HG03460 (cell line): Measurements from ENCODE around the gene GALR2.

Source experiments
- ATAC-seq: cut with Tn5 transposase; IDR thresholded peaks from one replicate; pipeline ENCODE4 v1.9.1; 2021; ENCODE audit not compliant: unreplicated experiment

The GALR2 gene

DNA sequence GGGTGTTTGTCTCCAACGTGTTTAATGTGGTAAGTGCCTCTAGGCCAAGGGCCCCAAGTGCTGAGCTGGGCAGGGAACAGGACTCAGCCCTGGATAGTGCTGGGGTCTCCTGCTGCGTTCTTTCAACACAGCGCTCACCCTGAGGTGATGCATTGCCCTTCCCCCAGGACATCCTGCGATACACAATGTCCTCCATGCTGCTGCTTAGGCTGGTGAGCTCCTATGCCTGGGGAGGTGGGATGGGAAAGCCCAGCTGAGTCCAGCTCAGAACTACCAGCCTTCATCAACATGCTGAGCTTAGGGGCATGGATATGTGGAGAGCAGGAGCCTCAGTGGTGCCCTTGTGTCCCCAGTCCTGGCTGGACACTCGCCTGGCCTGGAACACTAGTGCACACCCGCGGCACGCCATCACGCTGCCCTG, 5.0 kb downstream of the GALR2 start:
- no peak for ATAC-seq

DNA sequence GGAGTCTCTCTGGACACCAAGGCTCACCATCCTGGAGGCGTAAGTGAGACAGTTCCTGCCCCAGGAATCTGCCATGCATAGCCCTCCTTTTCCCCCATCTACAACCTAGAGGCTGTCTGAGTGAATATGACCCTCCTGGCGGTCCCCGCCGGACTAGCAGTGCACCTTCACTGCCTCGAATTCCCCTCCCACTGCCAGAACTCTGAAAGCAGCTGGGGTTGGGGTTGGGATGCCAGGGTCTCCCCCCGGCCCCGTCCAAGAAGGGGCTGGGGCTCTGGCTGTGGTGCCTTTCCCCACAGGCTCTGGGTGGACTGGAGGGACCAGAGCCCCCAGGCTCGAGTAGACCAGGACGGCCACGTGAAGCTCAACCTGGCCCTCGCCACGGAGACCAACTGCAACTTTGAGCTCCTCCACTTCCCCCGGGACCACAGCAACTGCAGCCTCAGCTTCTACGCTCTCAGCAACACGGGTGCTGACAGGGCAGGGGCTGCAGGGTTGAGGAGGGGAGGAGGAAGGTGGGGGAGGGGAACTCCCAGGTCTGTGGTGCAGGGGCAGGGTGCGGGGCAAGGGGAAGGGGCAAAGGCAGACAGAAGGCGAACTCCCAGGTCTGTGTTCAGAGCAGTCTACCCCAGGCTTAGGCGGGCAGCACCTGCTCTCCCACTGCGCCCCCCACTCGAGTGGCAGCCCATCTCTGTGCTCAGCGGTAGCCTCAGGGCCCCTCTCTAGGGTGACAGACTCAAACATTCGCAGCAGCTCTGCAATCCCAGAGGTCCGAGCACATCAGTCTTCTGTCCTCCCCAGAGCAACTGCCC, 5.6 kb downstream of the GALR2 start:
- ATAC-seq = no peak

DNA sequence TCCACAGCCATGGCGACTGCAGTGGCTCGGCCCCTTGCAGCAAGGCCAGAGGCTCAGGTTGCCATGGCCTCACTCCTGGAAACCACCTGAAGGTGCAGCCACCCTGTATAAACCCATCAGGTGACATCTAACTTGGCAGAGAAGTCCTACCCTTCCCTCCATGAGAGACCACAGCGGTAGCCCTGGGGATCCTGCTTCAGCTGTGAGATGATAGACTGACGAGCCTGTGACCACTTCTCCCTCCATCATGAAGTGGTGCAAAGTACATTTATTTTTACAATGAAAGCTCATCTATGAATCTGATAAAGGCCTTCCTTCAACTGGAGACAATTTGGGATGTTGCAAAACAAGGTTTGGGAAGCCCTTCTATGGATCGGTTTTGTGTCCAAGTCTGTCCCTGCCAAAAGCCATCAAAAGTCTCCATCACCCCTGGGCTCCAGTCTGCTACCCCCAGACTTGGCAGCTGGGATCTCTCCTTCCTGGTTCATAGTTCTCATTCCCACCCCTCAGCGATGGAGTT, 6.2 kb downstream of the GALR2 start:
- ATAC-seq = no peak

DNA sequence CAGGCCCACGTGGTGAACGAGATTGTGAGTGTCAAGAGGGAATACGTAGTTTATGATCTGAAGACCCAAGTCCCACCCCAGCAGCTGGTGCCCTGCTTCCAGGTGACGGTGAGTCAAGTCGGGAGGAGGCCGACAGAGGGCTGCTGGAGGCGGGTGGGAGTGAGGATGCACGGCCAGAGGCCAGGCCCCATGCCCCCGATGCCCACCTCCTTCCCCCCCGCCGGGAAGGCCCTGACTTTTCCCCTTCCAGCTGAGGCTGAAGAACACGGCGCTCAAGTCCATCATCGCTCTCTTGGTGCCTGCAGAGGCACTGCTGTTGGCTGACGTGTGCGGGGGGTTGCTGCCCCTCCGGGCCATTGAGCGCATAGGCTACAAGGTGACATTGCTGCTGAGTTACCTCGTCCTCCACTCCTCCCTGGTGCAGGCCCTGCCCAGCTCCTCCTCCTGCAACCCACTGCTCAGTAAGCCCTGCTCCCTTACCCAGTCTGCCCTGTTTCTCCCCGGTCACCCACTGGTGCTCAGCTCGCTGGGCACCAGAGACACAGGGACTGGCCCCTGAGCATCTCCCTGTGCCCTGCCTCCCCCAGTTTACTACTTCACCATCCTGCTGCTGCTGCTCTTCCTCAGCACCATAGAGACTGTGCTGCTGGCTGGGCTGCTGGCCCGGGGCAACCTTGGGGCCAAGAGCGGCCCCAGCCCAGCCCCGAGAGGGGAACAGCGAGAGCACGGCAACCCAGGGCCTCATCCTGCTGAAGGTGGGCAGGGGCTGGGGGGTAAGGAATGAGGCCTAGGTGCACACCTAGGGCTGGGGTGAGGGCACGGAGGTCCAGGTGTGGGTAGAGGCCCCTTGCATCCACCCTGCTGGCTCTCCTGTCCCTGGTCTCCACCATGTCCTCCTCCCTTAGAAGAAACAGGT, 7.0 kb downstream of the GALR2 start:
- ATAC-seq = no peak

DNA sequence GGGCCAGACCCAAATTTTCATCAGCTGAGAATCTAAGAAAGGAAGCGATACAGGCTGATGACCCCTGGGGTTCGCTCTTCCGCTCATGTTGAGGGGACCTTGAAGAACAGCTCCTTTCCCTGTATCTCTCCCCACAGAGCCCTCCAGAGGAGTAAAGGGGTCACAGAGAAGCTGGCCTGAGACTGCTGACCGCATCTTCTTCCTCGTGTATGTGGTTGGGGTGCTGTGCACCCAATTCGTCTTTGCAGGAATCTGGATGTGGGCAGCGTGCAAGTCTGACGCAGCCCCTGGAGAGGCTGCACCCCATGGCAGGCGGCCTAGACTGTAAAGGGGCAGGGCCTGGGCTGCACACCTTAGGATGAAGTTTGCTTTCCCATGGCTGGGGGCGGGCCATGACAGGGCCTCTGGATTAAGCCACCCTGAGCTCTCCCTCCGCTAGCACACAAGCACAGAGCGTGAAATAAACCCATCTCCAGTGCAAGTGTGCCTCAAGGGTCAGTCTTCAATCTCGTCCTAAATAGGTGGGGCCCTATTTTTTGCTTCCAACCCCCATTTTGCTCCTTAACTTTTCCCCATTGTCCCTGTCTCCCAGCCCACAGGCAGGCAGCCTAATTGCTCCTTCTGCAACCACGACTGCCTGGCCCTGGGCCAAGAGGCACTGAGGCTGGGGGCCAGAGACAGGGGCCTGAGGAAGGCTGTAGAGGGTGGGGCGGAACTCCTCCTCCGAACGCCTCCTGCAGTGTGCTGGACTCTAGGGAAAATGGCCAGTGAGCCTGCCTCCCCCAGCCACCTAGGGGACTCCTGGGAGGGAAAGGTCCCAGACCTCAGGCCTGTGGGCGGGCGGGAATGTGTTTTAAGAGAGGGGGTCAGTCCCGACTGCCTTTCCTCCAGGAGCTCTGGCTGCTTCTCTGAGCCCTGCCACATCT, 8.0 kb downstream of the GALR2 start:
- no peak for ATAC-seq

DNA sequence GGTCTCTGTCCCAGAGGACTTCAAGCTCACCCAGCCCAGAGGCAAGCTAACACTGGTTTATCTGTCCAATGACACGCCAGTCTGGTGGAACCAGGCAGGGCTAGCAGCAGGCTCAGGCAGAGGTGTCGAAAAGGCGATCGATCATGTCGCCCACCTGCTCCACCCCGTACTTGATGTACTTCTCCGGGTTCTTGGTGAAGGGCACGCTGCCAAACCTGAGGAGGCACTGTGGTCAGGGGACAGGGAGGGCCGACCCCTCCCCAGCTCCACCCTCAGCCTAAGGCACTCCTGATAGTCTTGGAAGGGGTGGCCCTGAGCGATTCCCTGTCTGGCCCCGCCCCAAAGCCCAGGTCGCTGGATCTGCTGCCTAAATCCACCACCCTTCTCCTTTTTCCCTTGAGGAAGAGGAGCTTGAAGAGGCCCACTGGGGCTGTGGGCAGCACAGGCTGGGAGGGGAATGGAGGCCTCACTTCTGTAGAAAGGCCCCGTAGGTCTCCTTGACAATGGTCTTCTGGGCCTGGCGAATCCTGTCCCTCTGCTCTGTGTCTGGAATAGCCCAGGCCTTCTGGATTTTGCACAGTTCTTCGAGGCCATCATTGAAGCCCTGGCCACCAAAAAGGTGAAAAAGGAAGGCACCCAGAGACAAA, 9.1 kb downstream of the GALR2 start:
- no peak for ATAC-seq

DNA sequence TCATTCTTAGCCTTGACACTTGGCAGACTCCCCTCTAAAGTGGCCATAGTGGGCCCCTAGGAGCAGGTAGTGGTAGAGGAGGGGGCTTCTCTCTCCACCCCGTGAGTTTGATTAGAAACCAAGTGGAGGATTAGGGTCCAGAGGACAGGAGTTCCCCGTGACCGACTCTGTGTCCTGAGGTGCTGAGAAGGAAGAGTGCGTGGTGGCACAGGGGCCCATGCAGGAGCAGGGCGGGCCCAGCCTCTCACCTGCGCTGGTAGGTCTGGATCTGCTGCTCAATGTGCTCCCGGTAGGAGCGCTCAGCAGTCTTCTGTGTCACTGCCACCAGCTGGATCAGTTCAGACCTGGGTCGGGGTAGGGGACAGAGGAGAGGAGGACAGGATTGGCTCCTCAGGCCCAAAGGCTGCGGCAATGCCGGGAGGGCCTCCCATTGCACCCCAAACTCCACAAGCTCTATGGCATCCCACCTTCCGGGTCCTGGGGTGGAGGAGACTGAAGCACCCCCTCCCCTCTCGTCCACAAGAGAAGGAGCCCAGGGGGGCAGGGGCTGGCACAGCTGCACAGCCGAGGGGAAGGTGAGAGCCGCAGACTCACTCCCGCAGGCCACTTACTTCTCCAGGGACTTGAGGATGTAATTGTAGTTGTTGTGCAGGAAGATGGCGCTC, 10.6 kb downstream of the GALR2 start:
- no peak for ATAC-seq

DNA sequence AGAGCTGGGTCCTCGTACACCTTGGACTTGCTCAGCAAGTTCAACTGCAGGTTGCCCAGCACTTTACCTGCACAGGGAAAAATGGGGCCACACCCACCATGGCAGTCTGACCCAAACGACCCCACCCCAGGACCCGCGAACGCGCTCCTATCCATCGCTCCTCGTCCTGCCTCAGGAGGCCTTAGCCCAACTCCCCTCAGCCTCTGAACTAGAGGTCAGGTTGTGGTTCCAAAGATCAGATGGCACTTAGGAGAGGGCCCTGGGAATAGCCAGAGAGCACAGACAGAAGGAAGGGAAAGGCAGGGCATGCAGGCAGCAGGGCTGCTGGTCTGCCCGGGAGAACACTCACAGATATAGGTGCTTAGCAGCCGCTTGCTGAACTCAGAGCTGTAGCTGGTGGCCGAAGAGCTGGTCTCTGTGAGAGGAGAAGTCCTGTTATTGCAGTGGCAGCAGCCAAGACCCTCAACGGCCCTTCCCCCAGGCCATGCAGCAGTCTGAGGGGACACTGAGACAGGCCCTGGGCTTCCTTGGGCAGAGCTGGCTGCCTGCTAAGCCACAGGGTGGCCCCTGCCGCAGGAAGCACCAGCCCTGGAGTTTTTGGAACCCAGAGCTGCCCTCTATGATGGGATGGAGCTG, 11.3 kb downstream of the GALR2 start:
- ATAC-seq = no peak

DNA sequence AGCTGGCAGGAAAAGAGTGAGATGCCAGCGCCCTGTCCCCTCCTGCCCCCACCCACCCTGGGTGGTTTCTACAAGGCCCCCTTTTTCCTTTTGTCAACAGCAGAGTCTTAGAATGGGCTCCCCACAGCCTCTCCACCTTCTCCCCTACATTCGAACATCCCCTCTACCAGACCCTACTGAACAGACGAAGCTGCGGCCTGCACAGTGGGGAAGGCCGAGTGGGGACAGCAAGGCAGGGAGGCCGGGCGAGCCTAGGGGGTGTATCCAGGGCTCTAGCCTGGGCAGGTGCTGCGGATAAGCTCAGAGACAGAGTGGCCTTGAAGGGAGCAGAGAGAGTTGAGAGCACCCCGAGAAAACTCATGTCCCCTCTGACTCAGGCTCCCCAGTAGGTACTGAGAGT, 11.8 kb downstream of the GALR2 start:
- ATAC-seq = no peak

DNA sequence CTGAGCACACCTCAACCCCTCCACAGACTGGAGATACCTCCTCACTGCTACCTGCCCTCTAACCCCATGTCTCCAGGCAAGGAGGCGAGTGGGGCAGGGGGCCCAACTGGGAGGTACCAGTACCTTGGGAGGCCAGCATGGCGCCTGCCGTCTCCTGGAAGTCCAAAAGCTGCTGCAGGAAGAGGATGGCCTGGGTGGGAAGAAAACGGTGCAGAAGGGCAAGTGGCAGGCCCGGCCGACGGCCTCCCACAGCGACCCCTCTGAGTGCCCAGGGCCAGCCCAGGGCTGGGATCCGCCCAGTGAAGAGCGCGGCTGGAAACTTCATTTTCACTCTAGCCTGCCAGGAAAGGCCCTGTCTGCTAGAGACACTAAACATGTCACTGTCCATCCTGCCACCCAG, 12.9 kb downstream of the GALR2 start:
- no peak for ATAC-seq

DNA sequence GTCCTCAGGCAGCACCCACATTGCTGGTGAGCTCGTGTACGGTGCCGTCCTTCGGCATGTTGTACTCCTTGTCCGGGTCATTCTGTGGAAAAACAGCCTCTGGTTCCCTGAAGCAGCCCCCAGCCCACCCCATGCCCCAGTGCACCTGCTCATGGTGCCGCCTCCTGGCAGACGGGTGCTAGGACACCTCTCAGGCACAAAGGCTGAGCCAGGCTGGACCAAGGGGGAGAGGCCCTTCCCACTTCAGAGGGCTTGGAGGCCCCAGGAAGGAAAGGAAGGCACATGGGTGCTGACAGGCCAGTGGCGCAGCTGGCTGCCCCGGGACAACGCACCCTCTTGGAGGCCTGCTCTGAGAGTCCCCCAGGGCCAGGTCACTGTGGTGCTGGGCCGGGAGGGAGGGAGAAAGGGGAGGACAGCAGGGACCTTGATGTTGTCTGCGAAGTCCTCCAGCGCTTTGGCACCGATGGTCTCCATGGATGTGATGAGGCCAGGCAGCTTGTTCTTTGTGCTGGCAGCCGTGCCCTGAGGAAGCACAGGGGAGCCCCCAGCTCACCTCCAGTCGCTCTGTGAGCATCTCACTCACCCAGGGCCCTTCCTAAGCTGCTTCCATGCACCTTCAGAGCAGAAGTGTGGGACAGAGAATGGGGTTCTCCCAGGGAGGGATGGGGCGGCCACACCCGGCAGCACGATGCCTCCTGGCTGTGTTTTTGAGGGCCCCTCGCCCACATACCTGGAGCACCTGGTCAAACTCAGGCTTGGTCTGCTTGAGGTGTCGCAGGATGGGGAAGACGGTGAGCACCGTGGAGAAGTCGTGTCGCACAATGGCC, 13.7 kb downstream of the GALR2 start:
- ATAC-seq = no peak

DNA sequence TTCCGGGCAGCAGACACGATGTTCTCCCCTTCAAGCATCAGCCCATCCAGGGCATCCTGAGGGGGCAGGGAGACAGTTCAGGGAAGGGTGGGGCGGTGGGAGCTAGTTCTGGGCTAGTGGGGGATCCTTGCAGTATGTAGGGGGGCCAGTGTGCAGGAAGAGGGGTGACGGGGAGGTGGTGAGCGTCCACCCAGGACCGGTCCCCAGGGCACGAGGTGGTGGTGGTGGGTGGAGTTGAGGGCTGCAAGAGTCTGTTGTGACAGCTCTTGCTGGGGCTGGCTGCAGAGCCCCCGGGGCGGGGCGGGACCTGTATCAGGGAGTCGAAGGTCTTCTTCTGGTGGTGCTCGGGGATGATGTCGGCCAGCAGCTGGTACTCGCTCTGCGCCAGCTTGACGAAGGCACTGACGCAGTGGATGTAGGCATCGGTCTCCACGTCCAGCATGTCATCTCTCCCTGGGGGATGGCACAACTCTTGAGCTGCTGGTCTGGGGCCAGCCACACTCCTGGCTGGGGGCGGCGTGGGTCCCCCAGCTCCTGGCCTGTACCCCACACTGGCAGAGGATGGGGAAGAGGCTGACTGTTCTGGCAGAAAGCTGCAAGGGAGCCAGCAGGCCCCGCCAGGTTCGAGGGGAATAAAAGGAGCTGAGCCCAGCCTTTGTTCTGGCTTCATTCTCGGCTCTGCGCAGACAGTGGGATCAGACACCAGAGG, 14.4 kb downstream of the GALR2 start:
- no peak for ATAC-seq

DNA sequence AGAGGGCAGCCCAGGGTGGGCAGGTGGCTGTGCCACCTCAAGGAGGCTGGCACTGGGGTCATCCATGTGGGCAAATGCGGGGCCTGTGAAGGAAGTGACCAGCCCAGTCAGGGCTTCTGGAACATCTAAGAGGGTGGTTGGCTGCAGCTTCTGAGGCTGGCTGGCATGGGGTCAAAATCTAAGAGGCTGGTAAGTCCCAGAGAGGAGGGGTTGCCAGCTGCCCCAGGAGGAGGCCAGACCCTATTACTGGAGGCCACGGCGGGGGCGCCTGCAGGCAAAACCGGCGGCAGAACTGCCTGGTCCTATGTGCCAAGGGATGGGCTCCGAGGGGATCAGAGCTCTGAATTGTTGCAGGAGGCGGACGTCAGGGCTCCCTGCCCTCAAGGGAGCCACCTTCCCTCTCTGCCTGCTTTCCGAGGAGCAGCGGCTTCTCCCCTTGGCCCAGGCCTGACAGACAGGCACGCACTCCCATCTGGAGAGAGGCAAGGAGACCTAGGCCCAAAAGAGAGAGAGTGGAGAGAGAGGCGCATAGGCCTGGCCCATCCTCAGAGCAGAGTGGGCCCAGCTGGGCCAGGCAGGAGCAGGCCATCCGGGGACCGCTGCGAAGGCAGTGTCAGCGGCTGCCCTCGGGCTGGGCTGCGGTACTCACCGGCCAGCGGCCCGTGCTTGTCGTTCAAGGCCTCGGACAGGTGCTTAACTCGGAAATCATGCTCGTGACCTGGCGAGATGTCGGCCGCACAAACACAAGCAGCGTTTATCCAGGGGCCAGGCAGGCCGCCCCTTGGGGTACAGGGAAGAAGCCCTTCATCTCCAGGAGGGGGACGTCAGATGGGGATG, 15.3 kb downstream of the GALR2 start:
- no peak for ATAC-seq

DNA sequence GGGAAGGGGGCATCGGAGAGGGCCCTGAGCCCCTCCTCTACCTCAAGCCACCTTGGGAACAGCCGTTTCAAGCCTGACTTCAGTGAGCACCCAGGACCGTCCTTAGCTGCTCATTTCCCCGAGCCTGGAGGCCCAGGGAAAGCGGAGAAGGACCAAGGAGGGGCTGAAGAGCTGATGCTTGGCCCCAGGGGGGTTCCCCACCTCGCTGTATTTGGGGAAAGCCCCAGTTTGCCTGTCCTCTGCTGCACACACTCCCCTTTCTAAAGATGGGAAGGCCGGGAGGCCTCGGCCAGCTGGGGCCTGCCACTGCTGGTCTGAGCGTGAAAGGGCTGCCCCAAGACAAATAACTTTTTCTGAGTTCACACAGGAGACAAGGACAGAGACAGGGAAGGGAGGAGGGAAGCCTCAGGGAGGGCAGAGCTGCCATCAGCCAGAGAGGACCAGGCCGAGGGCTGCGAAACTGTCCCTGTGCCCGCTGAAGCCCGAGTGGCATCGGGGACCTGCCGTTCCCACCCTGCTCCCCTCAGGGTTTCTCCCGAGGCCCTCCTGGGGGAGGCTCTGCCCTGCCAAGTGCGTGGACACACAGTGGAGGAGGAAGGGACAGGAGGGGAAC, 16.0 kb downstream of the GALR2 start:
- ATAC-seq = no peak

DNA sequence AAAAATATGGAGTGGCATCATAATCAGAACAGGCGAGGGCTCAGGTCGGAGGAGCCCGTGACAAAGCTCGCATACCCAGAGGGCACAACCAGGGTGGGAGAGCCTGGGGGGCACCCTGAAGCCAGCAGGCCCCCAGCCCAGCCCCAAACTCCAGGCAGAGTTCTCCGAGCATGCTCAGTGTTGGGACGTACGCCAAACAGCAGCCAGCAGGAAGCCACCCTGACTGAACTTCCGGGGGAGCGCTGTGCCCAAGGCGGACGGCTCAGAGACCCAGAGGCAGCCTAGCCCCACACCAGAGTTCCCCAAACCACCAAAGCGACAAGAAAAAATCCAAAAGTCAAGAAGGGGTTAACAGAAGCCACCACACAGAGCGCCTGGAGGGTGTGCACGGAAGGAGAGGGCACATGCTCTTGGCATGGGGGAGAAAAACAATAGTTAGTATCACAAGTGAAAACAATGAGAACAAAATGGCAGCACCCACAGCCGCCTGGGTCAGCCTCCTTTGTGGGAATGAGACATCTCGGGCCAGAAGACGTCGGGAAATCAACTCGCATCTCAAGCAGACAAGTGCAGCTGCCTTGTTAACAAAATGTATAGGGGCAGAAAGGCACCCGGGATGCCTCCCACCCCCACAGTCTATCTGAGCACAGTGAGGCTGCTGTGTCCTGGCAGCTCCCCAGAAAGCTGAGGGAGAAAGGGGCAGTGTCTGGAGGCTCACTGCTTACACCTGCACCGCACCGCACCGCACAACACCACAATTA, 17.1 kb downstream of the GALR2 start:
- no peak for ATAC-seq
